Measurements from ENCODE around the gene TYW1B.
"Not testable (repeated sequence)": the region's sequence is repeated elsewhere in the genome, so short reads cannot be mapped to it uniquely, and the experiment has no call there.

DNA sequence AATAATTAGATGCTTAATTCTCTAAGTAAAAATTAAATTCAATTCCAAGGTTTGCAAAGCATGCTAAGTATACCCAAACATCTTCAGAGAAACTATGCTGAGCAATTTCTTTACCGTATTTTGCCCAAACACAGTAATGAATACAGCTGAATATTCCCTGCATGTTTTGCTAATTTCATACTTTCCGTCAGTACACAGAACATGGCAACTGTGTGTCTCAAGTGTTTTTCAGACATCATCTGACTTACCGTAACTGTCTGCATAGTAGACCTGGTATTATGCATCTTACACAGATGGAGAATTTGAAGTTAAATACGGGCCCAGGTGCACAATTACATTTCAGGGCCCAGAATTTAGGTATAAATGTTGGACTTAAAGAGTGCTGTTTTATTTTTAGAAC lies 15.2 kb upstream of the TYW1B start:
- TF ChIP-seq, protein P1, sequence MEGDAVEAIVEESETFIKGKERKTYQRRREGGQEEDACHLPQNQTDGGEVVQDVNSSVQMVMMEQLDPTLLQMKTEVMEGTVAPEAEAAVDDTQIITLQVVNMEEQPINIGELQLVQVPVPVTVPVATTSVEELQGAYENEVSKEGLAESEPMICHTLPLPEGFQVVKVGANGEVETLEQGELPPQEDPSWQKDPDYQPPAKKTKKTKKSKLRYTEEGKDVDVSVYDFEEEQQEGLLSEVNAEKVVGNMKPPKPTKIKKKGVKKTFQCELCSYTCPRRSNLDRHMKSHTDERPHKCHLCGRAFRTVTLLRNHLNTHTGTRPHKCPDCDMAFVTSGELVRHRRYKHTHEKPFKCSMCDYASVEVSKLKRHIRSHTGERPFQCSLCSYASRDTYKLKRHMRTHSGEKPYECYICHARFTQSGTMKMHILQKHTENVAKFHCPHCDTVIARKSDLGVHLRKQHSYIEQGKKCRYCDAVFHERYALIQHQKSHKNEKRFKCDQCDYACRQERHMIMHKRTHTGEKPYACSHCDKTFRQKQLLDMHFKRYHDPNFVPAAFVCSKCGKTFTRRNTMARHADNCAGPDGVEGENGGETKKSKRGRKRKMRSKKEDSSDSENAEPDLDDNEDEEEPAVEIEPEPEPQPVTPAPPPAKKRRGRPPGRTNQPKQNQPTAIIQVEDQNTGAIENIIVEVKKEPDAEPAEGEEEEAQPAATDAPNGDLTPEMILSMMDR (conservative IDR thresholded peaks at IDR 0.05; ENCODE audit: low read depth, low read length) = not testable (repeated sequence)
- TF ChIP-seq EZH2 (IDR thresholded peaks at IDR 0.05; ENCODE audit: borderline replicate concordance, low read depth, low read length, poor library complexity, severe bottlenecking) = not testable (repeated sequence)
